Articular chondrocyte of knee joint (primary cell): ENCODE results near the gene TPST1. TPM values are rescaled to one million over a fixed set of nuclear protein-coding genes. Genes with fewer than 3 reads are reported as not detected.

Experiments
- small RNA-seq: library from RNA; depleted of rRNA; stranded (forward); fragments of <200 nt; gene quantifications from one replicate; pipeline ENCODE3, GENCODE V24; 2012
- total RNA-seq: library from RNA; depleted of rRNA; stranded (reverse); fragments of >200 nt; gene quantifications from 2 replicates; pipeline ENCODE4 v1.2.3, GENCODE V29; 2012

The TPST1 gene
- total RNA-seq: 58.7 and 65.7 TPM in 2 replicates

DNA sequence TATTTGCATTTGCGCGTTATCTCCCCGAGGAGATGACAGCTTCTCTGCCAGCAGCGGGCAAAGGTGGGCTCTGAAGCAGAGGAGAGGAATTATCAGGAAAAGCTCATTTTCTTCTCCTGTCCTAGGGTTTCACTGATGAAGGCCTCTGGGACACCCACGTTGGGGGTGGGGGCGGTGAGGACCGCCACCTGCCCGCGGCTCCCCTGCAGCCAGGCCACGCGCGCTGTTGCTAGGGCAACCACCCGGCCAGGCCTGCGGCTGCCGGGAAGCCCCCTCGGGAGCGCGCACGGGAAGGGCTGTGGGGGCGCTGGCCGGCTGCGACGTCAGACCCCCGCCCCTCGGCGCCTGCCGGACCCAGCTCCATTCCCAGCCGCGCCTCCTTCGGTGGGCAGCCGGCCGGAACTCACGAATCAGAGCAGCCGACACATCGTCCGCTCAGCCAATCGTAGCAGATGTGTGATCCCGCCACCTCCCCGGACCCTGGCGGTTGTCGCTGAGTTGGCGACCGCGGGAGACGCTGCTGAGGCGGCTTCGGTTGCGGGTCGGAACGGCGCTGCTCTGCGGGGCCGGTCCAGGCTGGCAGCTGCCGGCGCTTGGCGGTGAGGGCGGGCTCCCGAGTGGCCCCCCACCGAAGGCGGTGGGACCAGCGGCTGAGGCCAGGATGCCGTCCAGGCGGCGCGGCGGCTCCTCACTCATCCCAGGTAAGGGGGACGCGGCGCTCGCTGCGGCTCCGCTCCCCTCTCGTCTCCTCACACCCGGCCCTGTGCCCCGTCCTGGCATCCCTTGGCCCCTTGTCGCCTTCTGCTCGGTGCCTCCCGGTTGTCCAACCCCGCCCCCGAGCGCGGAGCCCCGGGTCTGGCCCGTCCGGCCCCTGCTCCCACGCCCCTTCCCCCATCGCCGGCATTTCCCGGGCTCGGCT is at the start of gene TPST1:
TSS of gene TPST1 (plus strand) at position 513 of the 919 bp plus-strand sequence. CDS start 35,092 bp downstream, outside the sequence.

Small RNA genes within 50 kb of the gene (small RNA-seq; reads per million reads assigned to genes)
- not detected for gene RNU6-313P

Other genes with a start within 250 kb of the TPST1 start
- 16.5 and 19.5 TPM in 2 replicates for gene GUSB, start 223.1 kb upstream of the TPST1 start, total RNA-seq
- gene ASL, start 129.5 kb upstream of the TPST1 start, total RNA-seq: 32.0 and 45.1 TPM in 2 replicates
- 23.8 and 35.7 TPM in 2 replicates for gene CRCP, start 90.5 kb upstream of the TPST1 start, total RNA-seq